SK-N-DZ (cell line): Measurements from ENCODE around the gene PDZRN4.
"Not testable (repeated sequence)": the region's sequence is repeated elsewhere in the genome, so short reads cannot be mapped to it uniquely, and the experiment has no call there.

Source experiments
- DNase-seq: peaks from one replicate; pipeline ENCODE4 v3.0.0-alpha.2; 2015; ENCODE audit warnings: low spot score

PDZRN4 gene

DNA sequence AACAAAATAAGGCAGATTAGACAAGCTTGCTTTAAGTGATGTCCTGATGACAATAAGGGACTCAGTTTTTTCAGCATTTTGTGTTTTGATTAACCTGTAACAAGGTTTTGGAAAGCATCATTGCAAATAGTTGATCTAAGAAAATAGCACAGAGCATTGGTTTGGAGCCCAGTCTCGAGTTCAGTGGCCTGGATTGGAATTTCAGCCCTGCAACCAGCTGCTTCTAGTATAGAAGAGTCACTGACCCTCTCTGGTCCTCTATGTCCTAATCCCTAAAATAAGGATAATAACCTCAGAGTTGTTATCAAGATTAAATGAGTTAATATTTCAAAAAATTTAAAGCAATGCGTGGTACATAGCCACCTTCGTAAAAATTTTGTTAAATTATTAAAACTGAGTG lies 25.5 kb downstream of the PDZRN4 start:
- DNase-seq: no peak

DNA sequence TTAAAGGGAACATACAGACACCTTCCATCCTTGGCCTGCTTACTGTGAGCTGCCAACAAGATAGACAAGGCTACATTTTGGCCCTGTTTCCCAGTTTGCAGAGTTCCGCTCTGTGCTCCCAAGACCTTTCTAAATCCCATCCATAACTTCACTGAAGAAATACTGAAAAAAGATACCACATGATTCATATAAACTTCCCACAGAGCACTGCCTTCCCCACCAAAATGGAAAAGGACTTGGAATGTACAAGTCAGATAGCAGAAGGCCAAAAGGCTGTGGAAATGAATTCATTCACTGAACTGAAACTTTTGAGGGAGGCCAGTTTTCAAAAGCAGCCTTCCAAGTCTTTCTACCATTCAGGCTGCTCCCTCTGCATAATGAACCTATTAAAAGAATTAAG lies 29.6 kb downstream of the PDZRN4 start:
- DNase-seq: no peak

- DNase-seq: no peak
Observed at GRCh38 chr12:41220931-41221330, 32.8 kb downstream of the PDZRN4 start.

DNA sequence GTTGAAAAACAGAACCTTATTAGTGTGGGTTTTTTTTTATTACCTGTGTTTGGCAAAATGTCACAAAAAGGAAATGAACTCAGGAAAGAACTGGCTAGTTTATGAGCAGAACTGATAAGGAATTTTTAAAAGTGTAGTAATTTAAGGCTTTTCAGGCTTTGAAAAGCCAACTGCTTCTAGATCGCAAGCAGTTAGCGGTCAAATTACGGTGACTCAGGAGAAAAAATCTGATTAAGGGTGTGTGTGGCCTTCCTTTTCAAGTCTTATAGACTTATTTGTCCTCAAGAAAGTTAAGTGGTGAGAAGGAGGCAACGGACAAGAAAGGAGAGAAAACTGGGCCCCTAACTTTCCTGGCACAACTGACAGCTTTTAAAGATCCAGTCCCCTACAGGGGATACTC lies 33.4 kb downstream of the PDZRN4 start:
- no peak for DNase-seq

GRCh38 chr12:41223600-41223999 lies 35.5 kb downstream of the PDZRN4 start:
- DNase-seq: no peak

DNA sequence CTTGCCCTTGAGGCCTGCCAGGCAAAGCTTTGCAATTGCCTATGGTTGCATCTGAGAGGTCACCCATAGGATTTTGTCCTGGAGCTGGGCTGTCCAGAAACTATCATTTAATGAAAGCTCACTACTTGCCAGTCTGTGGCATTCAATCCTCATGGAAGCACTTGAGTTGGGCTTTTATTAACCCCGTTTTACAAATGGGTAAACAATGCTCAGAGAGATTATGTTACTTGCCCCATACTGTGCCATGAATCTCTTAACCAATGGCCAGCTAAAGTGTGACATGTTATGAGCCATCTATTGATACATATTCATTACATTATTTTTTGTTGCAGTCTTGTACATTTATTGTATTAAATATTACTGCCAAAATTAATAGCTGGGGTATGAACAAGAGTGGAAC lies 35.9 kb downstream of the PDZRN4 start:
- no peak for DNase-seq

- DNase-seq: no peak
Observed at GRCh38 chr12:41225179-41225578, 37.1 kb downstream of the PDZRN4 start.

DNA sequence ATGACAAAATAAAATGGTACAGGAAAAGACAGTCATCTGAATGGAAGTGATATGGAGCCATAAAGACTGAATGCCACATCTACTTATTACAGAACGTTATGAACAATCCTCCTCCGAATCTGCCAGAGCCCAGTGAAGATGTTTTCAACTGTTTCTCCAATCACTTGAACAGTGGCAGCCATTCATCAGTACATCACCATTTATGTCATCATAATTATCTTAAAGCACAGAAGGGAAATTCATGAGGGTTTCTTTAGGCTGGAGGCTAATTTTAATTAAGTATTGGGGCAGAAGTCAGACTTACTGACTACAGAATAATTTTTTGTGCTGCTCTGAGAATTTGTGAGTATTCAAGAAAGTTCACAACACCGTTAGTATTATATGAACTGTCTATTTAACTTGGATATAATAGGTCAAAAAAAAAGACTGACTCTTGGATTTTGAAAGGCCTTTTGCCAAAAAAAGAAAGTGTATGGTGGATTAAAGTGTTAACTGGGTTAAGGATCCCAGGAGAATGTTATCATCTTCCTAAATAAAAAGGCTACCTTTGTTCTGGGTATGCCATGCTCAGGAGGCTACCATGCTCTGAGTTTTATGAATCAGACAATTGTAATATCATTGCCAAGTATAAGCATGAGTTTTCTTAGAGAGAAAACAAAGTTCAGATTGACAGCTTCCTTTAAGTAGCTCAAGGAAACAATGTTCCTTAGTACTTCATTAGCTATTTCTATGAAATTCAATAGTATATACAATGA lies 40.1 kb downstream of the PDZRN4 start:
- DNase-seq: no peak

DNA sequence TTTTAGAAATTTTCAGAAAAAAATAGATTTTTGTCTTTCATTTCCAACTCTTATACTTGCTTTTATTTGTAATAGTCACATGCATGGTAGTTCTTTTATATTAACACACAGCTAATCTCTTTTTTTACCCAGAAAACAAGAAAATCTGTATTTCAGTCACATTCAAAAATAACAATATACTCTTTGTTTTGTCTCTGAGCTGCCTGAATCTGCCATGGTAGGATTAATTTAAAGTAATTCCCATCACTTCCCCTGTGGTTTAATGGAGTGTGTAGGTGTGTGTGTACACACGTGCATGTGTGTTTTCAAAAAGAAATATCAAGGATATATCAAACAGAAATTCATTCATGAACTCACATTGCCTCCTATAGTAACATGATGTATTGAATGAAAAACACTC lies 42.6 kb downstream of the PDZRN4 start:
- no peak for DNase-seq

DNA sequence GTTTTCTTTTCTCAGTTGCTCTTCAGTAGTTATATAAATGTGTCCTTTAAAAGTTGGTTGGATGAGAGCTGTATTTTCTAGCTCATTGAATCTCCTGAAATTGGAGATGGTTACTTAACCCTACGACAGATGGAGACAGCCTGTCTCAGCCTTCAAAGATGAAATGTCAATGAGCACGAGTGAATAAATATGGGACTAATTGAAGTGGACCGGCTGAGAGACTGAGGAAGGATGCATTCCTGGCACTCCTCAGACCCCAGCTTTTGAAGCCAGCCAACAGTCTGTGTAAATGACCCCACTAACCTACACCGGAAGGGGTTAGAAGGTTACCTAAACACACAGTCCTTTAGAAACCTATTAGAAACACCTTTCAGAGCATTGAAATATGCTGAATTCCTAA lies 46.6 kb downstream of the PDZRN4 start:
- DNase-seq: peak; percentile 36

DNA sequence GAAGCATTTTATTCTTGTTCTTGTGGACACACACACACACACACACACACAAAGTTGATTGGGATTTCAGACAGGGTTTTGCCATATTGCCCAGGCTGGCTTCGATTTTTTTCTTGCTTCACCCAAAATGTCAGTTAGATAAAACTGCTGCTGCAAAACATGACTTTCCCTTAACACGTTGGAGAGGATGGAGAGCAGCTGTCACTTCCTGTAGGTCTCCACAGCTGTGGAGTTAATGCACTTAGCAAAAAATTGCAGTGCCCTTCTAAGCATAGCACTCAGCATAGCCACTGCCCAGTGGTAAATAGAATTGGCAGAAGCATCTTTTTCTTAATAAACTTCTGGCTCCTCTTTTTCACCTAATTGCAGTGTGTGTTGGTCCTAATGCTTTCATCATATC lies 54.5 kb downstream of the PDZRN4 start:
- peak; percentile 20 for DNase-seq

- DNase-seq: no peak
Observed at GRCh38 chr12:41248391-41248790, 60.3 kb downstream of the PDZRN4 start.

- DNase-seq: no peak
Observed at GRCh38 chr12:41250748-41251147, 62.6 kb downstream of the PDZRN4 start.

- no peak for DNase-seq
Observed at GRCh38 chr12:41254004-41254914, 66.1 kb downstream of the PDZRN4 start.

- DNase-seq: not testable (repeated sequence)
Observed at GRCh38 chr12:41263196-41263595, 75.1 kb downstream of the PDZRN4 start.

GRCh38 chr12:41264281-41264680 lies 76.2 kb downstream of the PDZRN4 start:
- DNase-seq: peak; percentile 33

- DNase-seq: no peak
Observed at GRCh38 chr12:41269056-41269455, 80.9 kb downstream of the PDZRN4 start.

GRCh38 chr12:41271489-41271888 lies 83.4 kb downstream of the PDZRN4 start:
- DNase-seq: no peak

- DNase-seq: no peak
Observed at GRCh38 chr12:41274643-41275042, 86.5 kb downstream of the PDZRN4 start.

DNA sequence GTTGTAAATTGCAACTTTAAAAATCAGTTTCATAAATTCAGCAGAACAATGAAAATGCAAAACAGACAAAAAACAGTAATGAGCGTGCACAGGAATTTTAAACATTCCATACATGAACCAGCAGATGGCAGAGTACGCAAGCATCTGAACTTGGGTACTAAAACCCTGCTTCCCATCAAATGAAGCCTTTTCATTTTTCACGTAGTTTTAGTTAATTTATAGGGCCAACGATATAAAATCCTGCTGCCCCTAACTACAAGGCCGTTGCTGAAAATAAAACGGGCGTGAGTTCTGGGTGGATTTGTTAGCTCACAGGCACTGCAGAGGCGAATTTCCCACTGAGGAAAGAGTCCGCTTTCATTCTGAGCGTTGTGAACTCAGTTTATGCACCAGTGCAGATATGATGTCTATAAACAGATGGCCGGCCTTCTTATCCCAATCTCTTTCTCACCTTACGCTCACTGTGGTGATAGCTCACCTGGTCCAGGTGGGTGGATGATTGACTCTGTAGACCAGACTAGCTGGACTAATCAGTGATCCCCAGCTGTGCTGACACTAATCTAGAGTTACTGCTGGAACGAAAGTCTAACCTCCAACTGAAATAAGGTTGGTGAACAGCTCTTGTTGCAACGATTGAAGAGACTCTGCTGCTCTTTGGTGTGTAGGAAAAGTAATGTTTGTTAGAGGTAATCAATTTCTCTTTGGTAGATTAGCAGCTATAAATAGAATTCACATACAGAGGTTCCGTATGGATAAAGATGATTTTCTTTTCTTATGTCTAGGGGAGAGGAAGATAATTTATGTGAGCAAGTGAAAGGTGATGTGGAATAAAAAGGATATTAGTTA lies 89.2 kb downstream of the PDZRN4 start:
- peak; percentile 59 for DNase-seq

DNA sequence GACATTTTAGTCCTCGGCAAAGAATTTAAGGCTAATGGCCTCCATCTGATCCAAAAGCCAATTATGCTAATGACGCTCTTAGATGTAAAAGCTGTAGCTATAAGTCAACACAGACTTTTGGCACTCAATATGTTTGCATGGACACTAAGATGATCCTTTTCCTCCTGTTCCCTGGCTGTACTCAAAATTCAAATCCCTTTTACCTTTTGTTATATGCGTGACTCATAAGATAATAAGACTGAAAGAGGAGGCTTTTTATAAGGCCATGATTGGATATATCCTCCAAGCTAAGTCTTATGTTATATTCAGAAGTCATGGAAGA lies 89.8 kb downstream of the PDZRN4 start:
- DNase-seq: no peak
